Stimulated activated CD8-positive, alpha-beta memory T cell treated with anti-CD3 and anti-CD28 coated beads, Interleukin-7, amount 100 ng/mL, for 48 hours (primary cell): ENCODE measurements around the gene DDX17.
"Not testable (repeated sequence)": the region's sequence is repeated elsewhere in the genome, so short reads cannot be mapped to it uniquely, and the experiment has no call there.

Experiments
- DNase-seq, 2 donors: peaks; one replicate each; pipeline ENCODE4 v3.0.0-alpha.2; 2020; ENCODE audit warnings: low read depth in 1 of 2; ENCODE audit errors: extremely low read depth in 1 of 2

Gene DDX17

GRCh38 chr22:38494498-38494897 lies 11.6 kb downstream of the DDX17 start:
- no peak for DNase-seq

- no peak for DNase-seq
Observed at GRCh38 chr22:38491707-38492348, 14.3 kb downstream of the DDX17 start.

- DNase-seq: no peak
Observed at GRCh38 chr22:38490915-38491314, 15.2 kb downstream of the DDX17 start.

- DNase-seq: no peak
Observed at GRCh38 chr22:38490475-38490874, 15.6 kb downstream of the DDX17 start.

- DNase-seq: no peak
Observed at GRCh38 chr22:38489561-38490145, 16.5 kb downstream of the DDX17 start.

GRCh38 chr22:38489142-38489541 lies 17.0 kb downstream of the DDX17 start:
- no peak for DNase-seq

- no peak for DNase-seq
Observed at GRCh38 chr22:38487946-38488345, 18.2 kb downstream of the DDX17 start.

GRCh38 chr22:38485783-38486182 lies 20.3 kb downstream of the DDX17 start:
- DNase-seq: no peak

- DNase-seq: no peak
Observed at GRCh38 chr22:38484244-38484643, 21.9 kb downstream of the DDX17 start.

- no peak for DNase-seq
Observed at GRCh38 chr22:38482662-38483308, 23.3 kb downstream of the DDX17 start.

GRCh38 chr22:38481871-38482332 lies 24.2 kb downstream of the DDX17 start:
- DNase-seq: no peak

GRCh38 chr22:38481162-38481870 lies 24.8 kb downstream of the DDX17 start:
- DNase-seq: no peak

- no peak for DNase-seq
Observed at GRCh38 chr22:38479096-38479837, 26.8 kb downstream of the DDX17 start.

- DNase-seq: no peak
Observed at GRCh38 chr22:38477585-38477984, 28.5 kb downstream of the DDX17 start.

GRCh38 chr22:38474003-38474607 lies 32.0 kb downstream of the DDX17 start:
- DNase-seq: no peak

GRCh38 chr22:38471237-38471636 lies 34.9 kb downstream of the DDX17 start:
- no peak for DNase-seq

- DNase-seq: not testable (repeated sequence)
Observed at GRCh38 chr22:38470179-38470578, 35.9 kb downstream of the DDX17 start.

GRCh38 chr22:38469306-38469781 lies 36.8 kb downstream of the DDX17 start:
- DNase-seq: no peak

- no peak for DNase-seq
Observed at GRCh38 chr22:38468443-38469305, 37.4 kb downstream of the DDX17 start.
